ENCODE measurements around the gene BUB1B.
"Not testable (repeated sequence)": the region's sequence is repeated elsewhere in the genome, so short reads cannot be mapped to it uniquely, and the experiment has no call there.

The BUB1B gene, protein sequence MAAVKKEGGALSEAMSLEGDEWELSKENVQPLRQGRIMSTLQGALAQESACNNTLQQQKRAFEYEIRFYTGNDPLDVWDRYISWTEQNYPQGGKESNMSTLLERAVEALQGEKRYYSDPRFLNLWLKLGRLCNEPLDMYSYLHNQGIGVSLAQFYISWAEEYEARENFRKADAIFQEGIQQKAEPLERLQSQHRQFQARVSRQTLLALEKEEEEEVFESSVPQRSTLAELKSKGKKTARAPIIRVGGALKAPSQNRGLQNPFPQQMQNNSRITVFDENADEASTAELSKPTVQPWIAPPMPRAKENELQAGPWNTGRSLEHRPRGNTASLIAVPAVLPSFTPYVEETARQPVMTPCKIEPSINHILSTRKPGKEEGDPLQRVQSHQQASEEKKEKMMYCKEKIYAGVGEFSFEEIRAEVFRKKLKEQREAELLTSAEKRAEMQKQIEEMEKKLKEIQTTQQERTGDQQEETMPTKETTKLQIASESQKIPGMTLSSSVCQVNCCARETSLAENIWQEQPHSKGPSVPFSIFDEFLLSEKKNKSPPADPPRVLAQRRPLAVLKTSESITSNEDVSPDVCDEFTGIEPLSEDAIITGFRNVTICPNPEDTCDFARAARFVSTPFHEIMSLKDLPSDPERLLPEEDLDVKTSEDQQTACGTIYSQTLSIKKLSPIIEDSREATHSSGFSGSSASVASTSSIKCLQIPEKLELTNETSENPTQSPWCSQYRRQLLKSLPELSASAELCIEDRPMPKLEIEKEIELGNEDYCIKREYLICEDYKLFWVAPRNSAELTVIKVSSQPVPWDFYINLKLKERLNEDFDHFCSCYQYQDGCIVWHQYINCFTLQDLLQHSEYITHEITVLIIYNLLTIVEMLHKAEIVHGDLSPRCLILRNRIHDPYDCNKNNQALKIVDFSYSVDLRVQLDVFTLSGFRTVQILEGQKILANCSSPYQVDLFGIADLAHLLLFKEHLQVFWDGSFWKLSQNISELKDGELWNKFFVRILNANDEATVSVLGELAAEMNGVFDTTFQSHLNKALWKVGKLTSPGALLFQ

DNA sequence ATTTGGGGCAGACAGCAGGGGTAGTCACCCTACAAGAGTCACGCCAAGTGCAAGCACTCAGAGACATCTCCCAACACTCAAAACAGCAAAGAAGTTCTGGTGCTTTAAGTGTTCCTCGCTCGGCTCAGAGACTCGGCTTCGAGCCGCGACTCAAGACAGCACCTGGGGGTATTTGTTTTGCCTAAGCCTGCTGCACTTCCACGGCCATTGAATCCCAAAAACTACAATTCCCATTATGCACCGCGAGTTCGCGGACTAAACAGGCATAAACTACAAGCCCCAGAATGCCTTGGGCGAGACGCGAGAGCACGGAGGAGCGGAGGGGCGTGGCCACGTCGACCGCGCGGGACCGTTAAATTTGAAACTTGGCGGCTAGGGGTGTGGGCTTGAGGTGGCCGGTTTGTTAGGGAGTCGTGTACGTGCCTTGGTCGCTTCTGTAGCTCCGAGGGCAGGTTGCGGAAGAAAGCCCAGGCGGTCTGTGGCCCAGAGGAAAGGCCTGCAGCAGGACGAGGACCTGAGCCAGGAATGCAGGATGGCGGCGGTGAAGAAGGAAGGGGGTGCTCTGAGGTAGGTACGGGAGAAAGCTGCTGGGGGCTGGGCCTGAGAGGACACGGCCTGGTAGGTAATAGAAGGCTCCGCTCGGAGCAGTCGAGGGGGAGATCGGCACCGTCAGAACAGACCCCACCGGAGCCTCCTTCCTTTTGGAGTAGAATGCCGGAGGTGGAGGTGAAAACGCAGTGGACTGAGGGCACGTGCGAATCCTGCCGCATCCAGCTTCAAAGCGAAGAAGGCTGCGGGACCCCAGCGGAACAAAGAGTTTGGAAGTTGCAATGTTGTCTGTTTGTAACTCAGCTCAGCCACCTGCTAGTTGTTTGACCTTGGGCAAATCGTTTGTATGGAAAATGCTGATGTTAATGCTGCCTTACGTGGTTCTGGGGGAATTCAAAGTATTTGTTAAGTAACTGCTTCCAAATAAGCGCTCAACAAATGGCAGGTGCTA lies at the start of gene BUB1B:
Gene BUB1B, plus strand, starts transcription at position 381 of the 1,000 bp plus-strand sequence. Its CDS starts 152 bp downstream, at position 533.
- Histone ChIP-seq H3K27ac (peak within 1 kb of the TSS; percentile 89), H3K27me3 (ENCODE audit: insufficient read depth, low read depth, severe bottlenecking) (no peaks in the 10 kb centered on the region), H3K4me3 (ENCODE audit: low read depth, low read length) (peak within 1 kb of the TSS; percentile 75), H3K36me3 (peaks cover 25% of the 10 kb centered on the region), H3K9me3 (ENCODE audit: severe bottlenecking) (no peaks in the 10 kb centered on the region)
- TF ChIP-seq CTCF (IDR thresholded peaks at IDR 0.05; ENCODE audit: low read depth, low read length): no peak
- DNase-seq: peak; percentile 95

DNA sequence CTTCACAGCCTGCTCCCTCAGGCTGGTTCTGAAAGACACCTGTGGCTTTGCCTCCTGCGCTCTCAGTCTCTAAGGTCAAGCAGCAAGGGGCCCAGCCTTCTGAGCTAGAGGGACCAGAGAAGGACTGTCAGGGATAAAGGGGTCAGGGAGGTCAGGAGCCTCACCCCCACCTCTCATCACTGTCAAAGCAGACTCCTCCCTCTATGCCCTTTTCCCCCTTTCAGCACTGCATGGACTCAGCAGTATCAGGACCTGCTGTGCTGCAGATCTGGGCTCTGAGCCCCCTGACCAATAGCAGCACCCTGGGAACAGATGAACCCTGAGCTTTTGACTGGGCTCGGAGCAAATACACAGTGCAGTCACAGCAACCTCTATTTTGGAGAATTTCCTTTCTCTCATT lies 49.0 kb upstream of the BUB1B start:
- Histone ChIP-seq H3K27ac (no peak overlapping the region), H3K9me3 (ENCODE audit: severe bottlenecking) (no peaks in the 10 kb centered on the region), H3K4me3 (ENCODE audit: low read depth, low read length) (no peak overlapping the region), H3K27me3 (ENCODE audit: insufficient read depth, low read depth, severe bottlenecking) (no peaks in the 10 kb centered on the region), H3K36me3 (no peaks in the 10 kb centered on the region)
- no peak for DNase-seq
- TF ChIP-seq CTCF (IDR thresholded peaks at IDR 0.05; ENCODE audit: low read depth, low read length): no peak

- H3K36me3 ChIP-seq: no peaks in the 10 kb centered on the region
- no peaks in the 10 kb centered on the region for H3K9me3 ChIP-seq (ENCODE audit: severe bottlenecking)
- DNase-seq: no peak
- no peak overlapping the region for H3K27ac ChIP-seq
- no peak for TF ChIP-seq CTCF (IDR thresholded peaks at IDR 0.05; ENCODE audit: low read depth, low read length)
- no peaks in the 10 kb centered on the region for H3K27me3 ChIP-seq (ENCODE audit: insufficient read depth, low read depth, severe bottlenecking)
- H3K4me3 ChIP-seq (ENCODE audit: low read depth, low read length): no peak overlapping the region
Observed at GRCh38 chr15:40112789-40113188, 48.1 kb upstream of the BUB1B start.

DNA sequence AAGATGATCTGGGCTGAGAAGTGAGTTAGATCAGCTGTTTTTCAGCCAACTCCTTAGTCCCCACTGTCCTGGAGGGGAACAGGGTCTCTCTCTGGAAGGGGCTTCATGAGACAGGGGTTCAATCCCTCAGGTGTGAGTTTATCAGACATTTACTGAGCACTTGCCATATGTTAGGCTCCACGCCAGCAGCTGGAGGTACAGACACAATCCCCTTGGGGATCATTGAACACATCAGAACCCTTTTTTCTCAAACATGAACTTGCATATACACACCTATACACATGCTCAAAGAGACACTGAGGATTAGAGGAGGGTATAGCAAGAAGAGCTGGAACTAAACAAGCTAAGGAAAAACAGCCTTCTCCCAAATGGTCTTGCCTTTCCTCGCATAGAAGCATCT lies 46.7 kb upstream of the BUB1B start:
- no peak for TF ChIP-seq CTCF (IDR thresholded peaks at IDR 0.05; ENCODE audit: low read depth, low read length)
- Histone ChIP-seq H3K27ac (no peak overlapping the region), H3K36me3 (no peaks in the 10 kb centered on the region), H3K4me3 (ENCODE audit: low read depth, low read length) (no peak overlapping the region), H3K27me3 (ENCODE audit: insufficient read depth, low read depth, severe bottlenecking) (no peaks in the 10 kb centered on the region), H3K9me3 (ENCODE audit: severe bottlenecking) (no peaks in the 10 kb centered on the region)
- DNase-seq: no peak

GRCh38 chr15:40115106-40115505 lies 45.8 kb upstream of the BUB1B start:
- H3K9me3 ChIP-seq (ENCODE audit: severe bottlenecking); H3K36me3 ChIP-seq; DNase-seq; H3K27ac ChIP-seq; H3K27me3 ChIP-seq (ENCODE audit: insufficient read depth, low read depth, severe bottlenecking); H3K4me3 ChIP-seq (ENCODE audit: low read depth, low read length): not testable (repeated sequence)

All from WERI-Rb-1 (cell line).